Neuronal stem cell (in vitro differentiated cells): ENCODE results near the gene CHMP1A.

Source experiments
- DNase-seq: peaks from one replicate; pipeline ENCODE4 v3.0.0-alpha.2; 2013; ENCODE audit warnings: low spot score
- H2AFZ ChIP-seq: one replicate; pipeline ENCODE4 v1.6.1; 2013; ENCODE audit warnings: mild to moderate bottlenecking, low read length, inconsistent platforms
- H2AK5ac ChIP-seq: 2 replicates; pipeline ENCODE4 v1.6.1; 2013; ENCODE audit warnings: low read depth, mild to moderate bottlenecking, inconsistent platforms, low read length, moderate library complexity, mixed read lengths
- H2BK120ac ChIP-seq: 2 replicates; pipeline ENCODE4 v1.6.1; 2013; ENCODE audit warnings: low read depth, mild to moderate bottlenecking, inconsistent platforms, low read length, moderate library complexity, mixed read lengths
- H2BK12ac ChIP-seq: one replicate; pipeline ENCODE4 v1.6.1; 2013; ENCODE audit warnings: low read length, inconsistent platforms
- H2BK15ac ChIP-seq: 2 replicates; pipeline ENCODE4 v1.6.1; 2013; ENCODE audit warnings: mild to moderate bottlenecking, low read length, inconsistent platforms, mixed read lengths
- H2BK5ac ChIP-seq: one replicate; pipeline ENCODE4 v1.6.1; 2013; ENCODE audit warnings: inconsistent platforms, mild to moderate bottlenecking, low read length, moderate library complexity
- H3K14ac ChIP-seq: one replicate; pipeline ENCODE4 v1.6.1; 2013; ENCODE audit warnings: low read length, inconsistent platforms
- H3K18ac ChIP-seq: 2 replicates; pipeline ENCODE4 v1.6.1; 2013; ENCODE audit warnings: low read length, inconsistent platforms
- H3K23ac ChIP-seq: 2 replicates; pipeline ENCODE4 v1.6.1; 2013; ENCODE audit warnings: low read depth, mild to moderate bottlenecking, mixed read lengths, low read length, inconsistent platforms; ENCODE audit not compliant: poor library complexity
- H3K27ac ChIP-seq: replicated peaks from 3 replicates; pipeline ENCODE4 v1.5.1; 2013; ENCODE audit warnings: low read length, inconsistent platforms
- H3K27me3 ChIP-seq, 3 experiments: 2 replicates each; pipeline ENCODE4 v1.6.1; 2013; ENCODE audit warnings: low read length in 3 of 3, mild to moderate bottlenecking in 2 of 3, inconsistent platforms in 1 of 3, low read depth in 1 of 3, mixed read lengths in 1 of 3, moderate library complexity in 1 of 3; ENCODE audit not compliant: control insufficient read depth in 3 of 3, insufficient read depth in 3 of 3
- H3K36me3 ChIP-seq, 2 donors: replicated peaks in 1 of 2; 2 replicates each; pipeline ENCODE4 v1.6.1; 2013; ENCODE audit warnings: low read length in 2 of 2; ENCODE audit not compliant: control insufficient read depth in 2 of 2, insufficient read depth in 2 of 2
- H3K4ac ChIP-seq: 2 replicates; pipeline ENCODE4 v1.6.1; 2013; ENCODE audit warnings: inconsistent platforms, mild to moderate bottlenecking, low read length, moderate library complexity
- H3K4me1 ChIP-seq, 2 donors: 1 replicate in 1 of 2; 2 replicates in 1 of 2; pipeline ENCODE4 v1.6.1; 2013; ENCODE audit warnings: low read length in 2 of 2, low read depth in 1 of 2; ENCODE audit not compliant: control insufficient read depth in 2 of 2, insufficient read depth in 1 of 2
- H3K4me2 ChIP-seq: one replicate; pipeline ENCODE4 v1.6.1; 2013; ENCODE audit warnings: mild to moderate bottlenecking, low read length, inconsistent platforms; ENCODE audit not compliant: insufficient read depth, poor library complexity, severe bottlenecking
- H3K4me3 ChIP-seq, 2 donors: 2 replicates each; pipeline ENCODE4 v1.5.1; 2013; ENCODE audit warnings: low read length in 2 of 2, mild to moderate bottlenecking in 2 of 2, inconsistent platforms in 1 of 2, moderate library complexity in 1 of 2
- H3K79me1 ChIP-seq: one replicate; pipeline ENCODE4 v1.6.1; 2013; ENCODE audit warnings: low read depth, mild to moderate bottlenecking, inconsistent platforms, low read length, moderate library complexity
- H3K9ac ChIP-seq: one replicate; pipeline ENCODE4 v1.6.1; 2013; ENCODE audit warnings: mild to moderate bottlenecking, low read depth, low read length, inconsistent platforms; ENCODE audit not compliant: poor library complexity
- H3K9me3 ChIP-seq, 2 donors: replicated peaks in 1 of 2; 2 replicates each; pipeline versions ENCODE3 to v1.6.1; 2013; ENCODE audit warnings: low read length in 2 of 2, mild to moderate bottlenecking in 2 of 2, inconsistent platforms in 1 of 2, low read depth in 1 of 2, mixed read lengths in 1 of 2, moderate library complexity in 1 of 2; ENCODE audit not compliant: control insufficient read depth in 2 of 2, insufficient read depth in 1 of 2
- H4K8ac ChIP-seq: one replicate; pipeline ENCODE4 v1.6.1; 2013; ENCODE audit warnings: low read depth, mild to moderate bottlenecking, inconsistent platforms, low read length, moderate library complexity
- H4K91ac ChIP-seq: one replicate; pipeline ENCODE4 v1.6.1; 2013; ENCODE audit warnings: low read length, low read depth, mild to moderate bottlenecking, inconsistent platforms; ENCODE audit not compliant: poor library complexity
- WGBS, 2 donors: extraction: QIAGEN DNeasy Blood & Tissue Kit; methylation state at CpG; one replicate each; pipeline ENCODE4 v1.1.7; 2013; ENCODE audit warnings: missing lambda C conversion rate in 2 of 2, mixed read lengths in 1 of 2; ENCODE audit not compliant: insufficient read length in 2 of 2, insufficient replicate concordance in 1 of 2; ENCODE audit errors: extremely low coverage in 2 of 2; 5-methylcytosine and 5-hydroxymethylcytosine counted together

CHMP1A gene

GRCh38 chr16:89642574-89642973, 14.9 kb downstream of the CHMP1A start:
- H3K79me1 ChIP-seq: peaks cover 3% of the 10 kb centered on the region
- H3K36me3 ChIP-seq: peaks cover 24 to 34% of the 10 kb centered on the region in 2 donors
- H3K27me3 ChIP-seq: peaks cover 0 to 2% (median 0%) of the 10 kb centered on the region in 3 experiments
- H3K4me3 ChIP-seq: no peak overlapping the region
- no peak overlapping the region for H3K14ac ChIP-seq
- H2BK5ac ChIP-seq: no peak overlapping the region
- H4K91ac ChIP-seq: no peak overlapping the region
- no CpG with 5 or more reads among the region's 13 CpGs for WGBS, 2 donors
- H2AK5ac ChIP-seq: no peak overlapping the region
- H3K27ac ChIP-seq: no peak overlapping the region
- no peak overlapping the region for H3K4ac ChIP-seq
- H3K4me2 ChIP-seq: no peak overlapping the region
- peak overlapping the region; percentile 76 for H3K18ac ChIP-seq
- no peak overlapping the region for H2AFZ ChIP-seq
- no peak overlapping the region for H4K8ac ChIP-seq
- no peak overlapping the region for H2BK120ac ChIP-seq
- no peak overlapping the region for H2BK15ac ChIP-seq
- H3K4me1 ChIP-seq: peaks cover 4 to 7% of the 10 kb centered on the region in 2 donors
- DNase-seq: no peak
- H3K9ac ChIP-seq: peak overlapping the region; percentile 3
- no peaks in the 10 kb centered on the region for H3K9me3 ChIP-seq
- H2BK12ac ChIP-seq: no peak overlapping the region
- H3K23ac ChIP-seq: peak overlapping the region; percentile 25

GRCh38 chr16:89641458-89642119, 15.9 kb downstream of the CHMP1A start:
- DNase-seq: no peak
- H3K4ac ChIP-seq: no peak overlapping the region
- H2BK5ac ChIP-seq: no peak overlapping the region
- H3K23ac ChIP-seq: no peak overlapping the region
- no peak overlapping the region for H2BK12ac ChIP-seq
- no peak overlapping the region for H3K4me2 ChIP-seq
- H3K27ac ChIP-seq: no peak overlapping the region
- no peak overlapping the region for H2AK5ac ChIP-seq
- no peak overlapping the region for H3K4me3 ChIP-seq
- H2AFZ ChIP-seq: no peak overlapping the region
- H4K8ac ChIP-seq: no peak overlapping the region
- H3K79me1 ChIP-seq: peaks cover 1% of the 10 kb centered on the region
- H3K9ac ChIP-seq: peak overlapping the region; percentile 53
- H3K14ac ChIP-seq: no peak overlapping the region
- no peak overlapping the region for H3K18ac ChIP-seq
- no peak overlapping the region for H2BK120ac ChIP-seq
- no peak overlapping the region for H4K91ac ChIP-seq
- H2BK15ac ChIP-seq: no peak overlapping the region
- H3K27me3 ChIP-seq: peaks cover 0 to 3% (median 0%) of the 10 kb centered on the region in 3 experiments
- H3K9me3 ChIP-seq: no peaks in the 10 kb centered on the region
- no CpG with 5 or more reads among the region's 14 CpGs for WGBS, 2 donors
- peaks cover 4 to 7% of the 10 kb centered on the region in 2 donors for H3K4me1 ChIP-seq
- peaks cover 18 to 27% of the 10 kb centered on the region in 2 donors for H3K36me3 ChIP-seq

- no peak overlapping the region for H4K91ac ChIP-seq
- peaks cover 0 to 13% (median 3%) of the 10 kb centered on the region in 3 experiments for H3K27me3 ChIP-seq
- H3K18ac ChIP-seq: no peak overlapping the region
- DNase-seq: no peak
- H2BK120ac ChIP-seq: no peak overlapping the region
- no peak overlapping the region for H3K23ac ChIP-seq
- no peak overlapping the region for H3K27ac ChIP-seq
- H3K36me3 ChIP-seq: peaks cover 1 to 6% of the 10 kb centered on the region in 2 donors
- peaks cover 4 to 7% of the 10 kb centered on the region in 2 donors for H3K4me1 ChIP-seq
- no peak overlapping the region for H3K14ac ChIP-seq
- H3K79me1 ChIP-seq: peaks cover 1% of the 10 kb centered on the region
- H2AK5ac ChIP-seq: no peak overlapping the region
- H2BK12ac ChIP-seq: no peak overlapping the region
- no peak overlapping the region for H3K9ac ChIP-seq
- H3K4me3 ChIP-seq: no peak overlapping the region
- H2BK15ac ChIP-seq: no peak overlapping the region
- no peak overlapping the region for H3K4ac ChIP-seq
- no peak overlapping the region for H2BK5ac ChIP-seq
- no peak overlapping the region for H4K8ac ChIP-seq
- H3K9me3 ChIP-seq: no peaks in the 10 kb centered on the region
- no peak overlapping the region for H2AFZ ChIP-seq
- no peak overlapping the region for H3K4me2 ChIP-seq
- no CpG with 5 or more reads among the region's 6 CpGs for whole genome bisulfite sequencing, 2 donors
Measured at GRCh38 chr16:89639385-89639784, 18.1 kb downstream of the CHMP1A start.

- Histone ChIP-seq H3K27me3 (peaks cover 0 to 16% (median 5%) of the 10 kb centered on the region in 3 experiments), H4K8ac (no peak overlapping the region), H3K79me1 (peaks cover 1% of the 10 kb centered on the region), H2BK12ac (no peak overlapping the region), H3K4me1 (peaks cover 4 to 7% of the 10 kb centered on the region in 2 donors), H3K36me3 (no peaks in the 10 kb centered on the region), H3K14ac (no peak overlapping the region), H2AFZ (no peak overlapping the region), H2AK5ac (no peak overlapping the region), H3K27ac (no peak overlapping the region), H2BK120ac (no peak overlapping the region), H2BK15ac (no peak overlapping the region), H2BK5ac (no peak overlapping the region), H3K18ac (no peak overlapping the region), H3K9me3 (no peaks in the 10 kb centered on the region), H3K4ac (no peak overlapping the region), H3K4me2 (no peak overlapping the region), H4K91ac (no peak overlapping the region), H3K4me3 (no peak overlapping the region), H3K23ac (no peak overlapping the region), H3K9ac (no peak overlapping the region)
- WGBS, 2 donors: no CpG with 5 or more reads among the region's 10 CpGs
- no peak for DNase-seq
Measured at GRCh38 chr16:89638455-89638854, 19.1 kb downstream of the CHMP1A start.
